K562 (cell line): ENCODE results near the gene TRIM32. TPM values are rescaled to one million over a fixed set of nuclear protein-coding genes. Genes with fewer than 3 reads are reported as not detected.

Experiments used
- ATAC-seq: fragments of 200-7000 bp; cut with Tn5 transposase; 3 replicates; pipeline ENCODE4 v1.9.1; 2020; ENCODE audit warnings: moderate library complexity
- BruUV-seq: library from RNA; stranded (reverse); fragments of 400-500 nt; replicated peaks from 2 replicates; lab custom pipeline; 2021; lab: Mats Ljungman, UMichigan
- CTCF ChIA-PET: fragments of 300-600 bp; formaldehyde crosslinking; extraction: SDS; loops from one replicate; lab custom pipeline; 2021; ENCODE audit warnings: low intra/inter-chr PET ratio; lab: Yijun Ruan, JAX
- POLR2A ChIA-PET: fragments of 300-600, 350-650 bp; sonication (Branson Sonifier 250); formaldehyde crosslinking; extraction: SDS; loops from one replicate; lab custom pipeline; 2021; ENCODE audit warnings: antibody characterized with exemption, inconsistent platforms; lab: Yijun Ruan, JAX
- DNase-seq, 4 experiments: peaks; one replicate each; pipeline versions ENCODE4 v3.0.0 to v3.0.0-alpha.2; 2011 to 2018; ENCODE audit warnings: low spot score in 3 of 4, mixed read lengths in 3 of 4; ENCODE audit errors: extremely low read depth in 1 of 4
- FAIRE-seq: peaks from 2 replicates; lab custom pipeline; 2011; peaks lifted over from hg19 to GRCh38; lab: Jason Lieb, UNC
- H2AFZ ChIP-seq: 2 replicates; pipeline ENCODE4 v1.6.0; 2011; ENCODE audit warnings: low read depth, low read length, control low read depth, inconsistent platforms
- H3K27ac ChIP-seq: fragments of 200-600 bp; 3 replicates; pipeline ENCODE4 v1.8.0; 2011; ENCODE audit warnings: low read depth, mild to moderate bottlenecking, control low read depth, inconsistent platforms, low read length, moderate library complexity, mixed read lengths; ENCODE audit errors: extremely low read depth
- H3K27me3 ChIP-seq, 2 experiments: fragments of 300-600 bp in 1 of 2; 2 replicates in 1 of 2; 3 replicates in 1 of 2; pipeline versions ENCODE4 v1.6.0 to v1.8.0; 2011; ENCODE audit warnings: inconsistent platforms in 2 of 2, low read length in 2 of 2, mild to moderate bottlenecking in 1 of 2, mixed read lengths in 1 of 2, moderate library complexity in 1 of 2; ENCODE audit not compliant: control insufficient read depth in 2 of 2, insufficient read depth in 2 of 2
- H3K36me3 ChIP-seq: fragments of 300-600 bp; 3 replicates; pipeline ENCODE4 v1.8.0; 2011; ENCODE audit warnings: mild to moderate bottlenecking, low read length, inconsistent platforms; ENCODE audit not compliant: control insufficient read depth, insufficient read depth
- H3K4me1 ChIP-seq, 2 experiments: fragments of 200-600 bp in 1 of 2; replicated peaks in 1 of 2; 2 replicates in 1 of 2; 3 replicates in 1 of 2; pipeline versions ENCODE4 v1.5.1 to v1.8.0; 2011; ENCODE audit warnings: inconsistent platforms in 2 of 2, low read length in 2 of 2, mild to moderate bottlenecking in 1 of 2, mixed read lengths in 1 of 2, moderate library complexity in 1 of 2; ENCODE audit not compliant: control insufficient read depth in 2 of 2, insufficient read depth in 2 of 2
- H3K4me2 ChIP-seq: 2 replicates; pipeline ENCODE4 v1.6.1; 2011; ENCODE audit warnings: low read length, control low read depth, inconsistent platforms, mixed read lengths; ENCODE audit not compliant: insufficient read depth
- H3K4me3 ChIP-seq: fragments of 200-600 bp; sonication (generic), shearing (Covaris generic); 2 replicates; pipeline ENCODE4 v1.5.1; 2016; ENCODE audit warnings: control low read depth, inconsistent platforms
- H3K79me2 ChIP-seq: fragments of 200-600 bp; 3 replicates; pipeline ENCODE4 v1.8.0; 2011; ENCODE audit warnings: low read length, inconsistent platforms; ENCODE audit not compliant: control insufficient read depth, insufficient read depth
- H3K9ac ChIP-seq, 2 experiments: 2 replicates each; pipeline versions ENCODE4 v1.6.0 to v1.6.1; 2011; ENCODE audit warnings: low read depth in 2 of 2, low read length in 2 of 2, control low read depth in 1 of 2, inconsistent platforms in 1 of 2, mild to moderate bottlenecking in 1 of 2, mixed read lengths in 1 of 2; ENCODE audit not compliant: insufficient read depth in 1 of 2
- H3K9me1 ChIP-seq: one replicate; pipeline ENCODE4 v1.6.0; 2011; ENCODE audit warnings: inconsistent platforms, mild to moderate bottlenecking, low read length, moderate library complexity; ENCODE audit not compliant: control insufficient read depth, insufficient read depth
- H3K9me3 ChIP-seq: replicated peaks from 2 replicates; pipeline ENCODE4 v1.5.1; 2011; ENCODE audit warnings: low read depth, low read length, inconsistent platforms; ENCODE audit not compliant: control insufficient read depth, insufficient read depth
- H4K20me1 ChIP-seq: replicated peaks from 2 replicates; pipeline ENCODE4 v1.6.1; 2011; ENCODE audit warnings: low read length, inconsistent platforms, mixed read lengths; ENCODE audit not compliant: control insufficient read depth, insufficient read depth
- KDM4B ChIP-seq, 2 experiments: fragments of 450-650 bp in 1 of 2; sonication (generic) in 1 of 2; IDR thresholded peaks; 2 replicates each; pipeline ENCODE4 v1.6.1; 2016 to 2017; ENCODE audit warnings: borderline replicate concordance in 2 of 2, antibody characterized with exemption in 1 of 2, low read depth in 1 of 2, mild to moderate bottlenecking in 1 of 2
- NBN ChIP-seq: fragments of 450-650 bp; IDR thresholded peaks from 2 replicates; pipeline ENCODE4 v1.6.1; 2016; ENCODE audit warnings: low read depth, mild to moderate bottlenecking
- U2AF2 ChIP-seq: fragments of 200-400 bp; formaldehyde crosslinking; optimal IDR thresholded peaks from 2 replicates; pipeline ENCODE3; 2017; ENCODE audit warnings: low read depth, mild to moderate bottlenecking, low read length
- WGBS: fragments of 100-300 bp; shearing (Covaris generic); methylation state at CpG from one replicate; pipeline ENCODE4 v1.1.6; 2016; ENCODE audit warnings: low coverage, mixed read lengths; ENCODE audit not compliant: insufficient coverage; ENCODE audit errors: missing lambda C conversion rate; 5-methylcytosine and 5-hydroxymethylcytosine counted together
- in situ Hi-C: fragments of 300-500 bp; cut with MboI; formaldehyde crosslinking; loops from 4 replicates; pipeline ENCODE4 v1.15.0; 2018; ENCODE audit warnings: inconsistent platforms, mixed read lengths
- intact Hi-C: fragments of 100-400 bp; cut with micrococcal nuclease; formaldehyde crosslinking; loops from 2 replicates; pipeline ENCODE4 v1.14.2; 2022
- polyA plus RNA-seq, 8 experiments: library from polyadenylated mRNA; depleted of rRNA in 4 of 8; stranded (reverse) in 5 of 8; unstranded in 3 of 8; fragments of >200 nt; fragmentation: Nextera tagmentation in 2 of 8; fragmentation: Illumina TruSeq in 1 of 8; extraction: Ambion mirVana in 2 of 8; extraction: Trizol in 1 of 8; gene quantifications; 2 replicates each; pipeline versions ENCODE4 v1.2.1 to v1.2.3, GENCODE V29; 2011 to 2014; ENCODE audit warnings: inconsistent platforms in 1 of 8, missing spikeins in 1 of 8
- total RNA-seq, 7 experiments: library from RNA; depleted of rRNA in 6 of 7; stranded (reverse); fragments of >200 nt in 6 of 7; fragmentation: Illumina TruSeq in 2 of 7; extraction: Trizol in 2 of 7; gene quantifications; 2 replicates each; pipeline versions ENCODE4 v1.2.1 to v1.2.3, GENCODE V29; 2011 to 2021; ENCODE audit warnings: low replicate concordance in 1 of 7
- TF ChIP-seq, protein P1 (sequence below), 2 experiments: fragments of 450-650 bp; formaldehyde crosslinking in 1 of 2; IDR thresholded peaks; 2 replicates each; pipeline versions ENCODE4 v1.4.0 to v1.6.1; 2014 to 2020; ENCODE audit warnings: mild to moderate bottlenecking in 2 of 2, borderline replicate concordance in 1 of 2, low read depth in 1 of 2

The TRIM32 gene
- total and polyA plus RNA-seq, 9 of the 15 experiments (the other 6 are each of a cell fraction or from before 2014, with no cell fraction given): 3.5 to 9.4 (median 5.9) TPM

DNA sequence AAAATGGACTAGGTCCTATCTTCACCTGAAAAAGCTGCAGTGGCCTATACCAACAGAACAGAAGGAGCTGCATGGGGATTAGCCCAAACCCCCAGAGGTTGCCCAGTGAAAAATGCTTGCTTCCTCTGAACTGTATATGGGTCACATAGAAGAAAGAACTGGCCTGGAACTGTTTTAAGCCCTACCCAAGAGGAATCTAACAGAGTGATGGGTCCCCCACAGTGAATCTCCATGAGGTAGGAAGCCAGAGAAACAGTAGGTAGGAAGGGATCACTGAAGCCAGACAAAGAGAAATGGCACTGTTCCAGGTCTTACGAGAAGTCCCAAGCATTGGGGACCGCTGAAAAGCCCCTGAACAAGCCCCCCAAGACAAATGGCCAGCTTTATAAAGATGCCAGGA lies 28.8 kb upstream of the TRIM32 start:
- Histone ChIP-seq H3K4me3 (no peak overlapping the region), H3K9me3 (no peaks in the 10 kb centered on the region), H3K27ac (no peak overlapping the region), H3K9me1 (no peaks in the 10 kb centered on the region), H3K79me2 (no peaks in the 10 kb centered on the region), H3K27me3 (no peaks in the 10 kb centered on the region), H3K4me2 (no peak overlapping the region), H3K9ac (no peak overlapping the region), H4K20me1 (no peaks in the 10 kb centered on the region), H2AFZ (no peak overlapping the region), H3K4me1 (no peaks in the 10 kb centered on the region), H3K36me3 (no peaks in the 10 kb centered on the region)
- TF ChIP-seq U2AF2: no peak
- BruUV-seq: no TSS peak
- POLR2A ChIA-PET: no interaction called here
- CTCF ChIA-PET: no interaction called here
- FAIRE-seq (no peak), DNase-seq (no peak), ATAC-seq (no peak)
- WGBS: 3% methylated on average over 2 of the region's 2 CpGs
- intact Hi-C loops (no loop called here), in situ Hi-C loops (no loop called here)

DNA sequence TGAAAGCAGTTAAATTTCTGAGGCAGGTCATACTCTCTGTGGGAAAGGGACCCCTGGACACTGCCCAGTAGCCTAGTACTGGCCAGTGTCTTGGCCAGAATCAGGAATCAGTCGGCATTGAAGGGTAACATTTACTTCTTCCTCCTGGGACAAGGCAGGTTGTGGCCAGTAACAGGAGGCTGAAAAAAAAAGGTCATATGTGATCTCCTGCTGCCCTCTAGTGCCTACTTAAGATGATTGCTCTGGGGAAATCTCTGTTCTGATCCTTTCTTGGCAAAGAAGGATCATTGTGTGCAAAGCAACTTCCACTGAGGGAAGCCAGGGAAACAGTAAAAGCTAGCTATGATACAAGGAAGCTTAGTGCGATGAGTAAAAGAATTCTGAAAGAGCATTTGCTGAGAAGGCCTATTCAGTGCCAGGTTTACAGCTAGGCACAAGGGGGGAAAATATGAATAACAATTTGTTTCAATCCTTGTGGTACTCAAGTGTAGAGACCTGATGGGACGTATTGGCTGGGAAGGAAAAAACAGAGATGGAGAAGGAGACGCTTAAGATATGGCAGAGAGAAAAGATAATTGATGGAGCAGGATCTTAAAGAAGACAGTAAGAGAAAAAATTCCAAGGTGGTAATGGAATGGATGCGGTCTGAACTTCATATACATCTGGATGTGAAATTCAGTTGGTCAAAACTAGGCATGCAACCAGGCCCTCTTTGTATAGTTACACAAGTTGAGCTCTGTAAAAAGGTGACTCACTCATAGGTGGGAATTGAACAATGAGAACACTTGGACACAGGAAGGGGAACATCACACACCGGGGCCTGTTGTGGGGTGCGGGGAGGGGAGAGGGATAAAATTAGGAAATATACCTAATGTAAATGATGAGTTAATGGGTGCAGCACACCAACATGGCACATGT lies 25.8 kb upstream of the TRIM32 start:
- POLR2A ChIA-PET: no interaction called here
- no TSS peak for BruUV-seq
- H3K4me3 ChIP-seq: no peak overlapping the region
- H2AFZ ChIP-seq: no peak overlapping the region
- no peak overlapping the region for H3K9ac ChIP-seq
- H3K9me3 ChIP-seq: no peaks in the 10 kb centered on the region
- H3K9me1 ChIP-seq: no peaks in the 10 kb centered on the region
- intact Hi-C loops (loop anchor here (1.0 to 5.0 kb wide), 3 partner anchors 72 to 1070 kb away; no protein-coding TSS in a partner anchor), in situ Hi-C loops (no loop called here)
- H3K4me2 ChIP-seq: no peak overlapping the region
- no peaks in the 10 kb centered on the region for H3K4me1 ChIP-seq
- no peaks in the 10 kb centered on the region for H4K20me1 ChIP-seq
- H3K79me2 ChIP-seq: no peaks in the 10 kb centered on the region
- WGBS: 3% methylated on average over 5 of the region's 7 CpGs
- no peaks in the 10 kb centered on the region for H3K27me3 ChIP-seq
- no peak overlapping the region for H3K27ac ChIP-seq
- FAIRE-seq: peak; percentile 90
- H3K36me3 ChIP-seq: no peaks in the 10 kb centered on the region
- CTCF ChIA-PET: interaction anchor here (0.7 to 2.6 kb wide), 4 partner anchors 72 to 1070 kb away, joined by 3 to 19 read pairs (median 8); no protein-coding TSS in a partner anchor
- peak; percentile 91 for ATAC-seq
- DNase-seq: peak; percentile 47 to 62 (median 54)
- TF ChIP-seq NBN (no peak), KDM4B (IDR thresholded peaks at IDR 0.05; ENCODE audit: borderline replicate concordance in 2 of 2, low read depth in 1 of 2) (no peak)
- TF ChIP-seq, protein P1, sequence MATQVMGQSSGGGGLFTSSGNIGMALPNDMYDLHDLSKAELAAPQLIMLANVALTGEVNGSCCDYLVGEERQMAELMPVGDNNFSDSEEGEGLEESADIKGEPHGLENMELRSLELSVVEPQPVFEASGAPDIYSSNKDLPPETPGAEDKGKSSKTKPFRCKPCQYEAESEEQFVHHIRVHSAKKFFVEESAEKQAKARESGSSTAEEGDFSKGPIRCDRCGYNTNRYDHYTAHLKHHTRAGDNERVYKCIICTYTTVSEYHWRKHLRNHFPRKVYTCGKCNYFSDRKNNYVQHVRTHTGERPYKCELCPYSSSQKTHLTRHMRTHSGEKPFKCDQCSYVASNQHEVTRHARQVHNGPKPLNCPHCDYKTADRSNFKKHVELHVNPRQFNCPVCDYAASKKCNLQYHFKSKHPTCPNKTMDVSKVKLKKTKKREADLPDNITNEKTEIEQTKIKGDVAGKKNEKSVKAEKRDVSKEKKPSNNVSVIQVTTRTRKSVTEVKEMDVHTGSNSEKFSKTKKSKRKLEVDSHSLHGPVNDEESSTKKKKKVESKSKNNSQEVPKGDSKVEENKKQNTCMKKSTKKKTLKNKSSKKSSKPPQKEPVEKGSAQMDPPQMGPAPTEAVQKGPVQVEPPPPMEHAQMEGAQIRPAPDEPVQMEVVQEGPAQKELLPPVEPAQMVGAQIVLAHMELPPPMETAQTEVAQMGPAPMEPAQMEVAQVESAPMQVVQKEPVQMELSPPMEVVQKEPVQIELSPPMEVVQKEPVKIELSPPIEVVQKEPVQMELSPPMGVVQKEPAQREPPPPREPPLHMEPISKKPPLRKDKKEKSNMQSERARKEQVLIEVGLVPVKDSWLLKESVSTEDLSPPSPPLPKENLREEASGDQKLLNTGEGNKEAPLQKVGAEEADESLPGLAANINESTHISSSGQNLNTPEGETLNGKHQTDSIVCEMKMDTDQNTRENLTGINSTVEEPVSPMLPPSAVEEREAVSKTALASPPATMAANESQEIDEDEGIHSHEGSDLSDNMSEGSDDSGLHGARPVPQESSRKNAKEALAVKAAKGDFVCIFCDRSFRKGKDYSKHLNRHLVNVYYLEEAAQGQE (IDR thresholded peaks at IDR 0.05; ENCODE audit: borderline replicate concordance): peak; percentile 66; the same call in 1 of the 2 replicates
- TF ChIP-seq, protein P1 (CRISPR knock-in tag; IDR thresholded peaks at IDR 0.05; ENCODE audit: low read depth): no peak
